GM19395 (cell line): Measurements from ENCODE around the gene NLRP13.

Experiments used
- ATAC-seq: cut with Tn5 transposase; IDR thresholded peaks from one replicate; pipeline ENCODE4 v1.9.1; 2021; ENCODE audit warnings: mild to moderate bottlenecking, moderate library complexity; ENCODE audit not compliant: unreplicated experiment

Gene NLRP13

GRCh38 chr19:55901369-55902079 is 30.6 kb downstream of the NLRP13 start:
- no peak for ATAC-seq

GRCh38 chr19:55898911-55899310 is 33.2 kb downstream of the NLRP13 start:
- no peak for ATAC-seq

- ATAC-seq = no peak
Observed at GRCh38 chr19:55882626-55883025, 49.5 kb downstream of the NLRP13 start.

- ATAC-seq = no peak
Observed at GRCh38 chr19:55877211-55877610, 54.9 kb downstream of the NLRP13 start.

- ATAC-seq = no peak
Observed at GRCh38 chr19:55870736-55871135, 61.4 kb downstream of the NLRP13 start.

GRCh38 chr19:55867101-55867500 is 65.0 kb downstream of the NLRP13 start:
- no peak for ATAC-seq

- ATAC-seq = no peak
Observed at GRCh38 chr19:55866521-55866920, 65.6 kb downstream of the NLRP13 start.

GRCh38 chr19:55858969-55859368 is 73.2 kb downstream of the NLRP13 start:
- no peak for ATAC-seq

GRCh38 chr19:55858401-55858800 is 73.7 kb downstream of the NLRP13 start:
- ATAC-seq = no peak

GRCh38 chr19:55857974-55858373 is 74.2 kb downstream of the NLRP13 start:
- ATAC-seq = no peak

- no peak for ATAC-seq
Observed at GRCh38 chr19:55857149-55857548, 75.0 kb downstream of the NLRP13 start.

- no peak for ATAC-seq
Observed at GRCh38 chr19:55855160-55855559, 77.0 kb downstream of the NLRP13 start.
